Stimulated activated CD8-positive, alpha-beta memory T cell treated with anti-CD3 and anti-CD28 coated beads, Interleukin-12 subunit alpha, Interleukin-12 subunit beta, amount 100 ng/mL, for 1 hour (primary cell): ENCODE data around the gene PDE12.

ENCODE experiments used
- DNase-seq: peaks from one replicate; pipeline ENCODE4 v3.0.0-alpha.2; 2020; ENCODE audit warnings: low read depth

PDE12 gene

GRCh38 chr3:57555738-57556458 is at the start of gene PDE12:
Gene PDE12, plus strand, starts transcription at chr3:57556274. Its CDS starts 106 bp downstream, at chr3:57556380.
- peak; percentile 70 for DNase-seq

- DNase-seq = no peak
These were observed 43.9 kb upstream of the PDE12 start for GRCh38 chr3:57512166-57512565.

- no peak for DNase-seq
These were observed 37.7 kb upstream of the PDE12 start for GRCh38 chr3:57518276-57518915.

GRCh38 chr3:57530071-57530608 is 25.9 kb upstream of the PDE12 start:
- no peak for DNase-seq

GRCh38 chr3:57538465-57538864 is 17.6 kb upstream of the PDE12 start:
- no peak for DNase-seq

GRCh38 chr3:57544181-57545125 is 11.6 kb upstream of the PDE12 start, which contains the start of gene DNAH12:
Gene DNAH12, minus strand, starts transcription at chr3:57544344. Its CDS starts 1,474 bp downstream, at chr3:57542870.
- DNase-seq = no peak

GRCh38 chr3:57545636-57546268 is 10.3 kb upstream of the PDE12 start:
- no peak for DNase-seq

GRCh38 chr3:57546616-57547015 is 9.5 kb upstream of the PDE12 start:
- DNase-seq = no peak

GRCh38 chr3:57555306-57555705 is 768 bp upstream of the PDE12 start:
- no peak for DNase-seq

- DNase-seq = peak; percentile 4
These were observed 498 bp downstream of the PDE12 start for GRCh38 chr3:57556459-57557084.

GRCh38 chr3:57557085-57557537 is 1.0 kb downstream of the PDE12 start:
- peak; percentile 5 for DNase-seq

- DNase-seq = no peak
These were observed 3.5 kb downstream of the PDE12 start for GRCh38 chr3:57559526-57559925.

- no peak for DNase-seq
These were observed 13.9 kb downstream of the PDE12 start for GRCh38 chr3:57569859-57570450.

GRCh38 chr3:57570878-57571277 is 14.8 kb downstream of the PDE12 start:
- DNase-seq = no peak

- no peak for DNase-seq
These were observed 16.0 kb downstream of the PDE12 start for GRCh38 chr3:57572096-57572495.

- DNase-seq = no peak
These were observed 20.0 kb downstream of the PDE12 start for GRCh38 chr3:57575966-57576626.

- DNase-seq = no peak
These were observed 21.7 kb downstream of the PDE12 start for GRCh38 chr3:57577801-57578200.

GRCh38 chr3:57582474-57583168 is 26.5 kb downstream of the PDE12 start:
- DNase-seq = no peak

- no peak for DNase-seq
These were observed 27.5 kb downstream of the PDE12 start for GRCh38 chr3:57583544-57583943.

GRCh38 chr3:57586778-57587177 is 30.7 kb downstream of the PDE12 start:
- no peak for DNase-seq
